GM18868 (cell line): Measurements from ENCODE around the gene PSENEN.
"Not testable (repeated sequence)": the region's sequence is repeated elsewhere in the genome, so short reads cannot be mapped to it uniquely, and the experiment has no call there.

Experiments
- ATAC-seq: cut with Tn5 transposase; IDR thresholded peaks from one replicate; pipeline ENCODE4 v1.9.1; 2021; ENCODE audit warnings: mild to moderate bottlenecking, moderate library complexity; ENCODE audit not compliant: unreplicated experiment

The PSENEN gene

GRCh38 chr19:35787227-35787799 is 41.9 kb downstream of the PSENEN start:
- no peak for ATAC-seq

GRCh38 chr19:35788205-35788960 is 42.9 kb downstream of the PSENEN start:
- no peak for ATAC-seq

DNA sequence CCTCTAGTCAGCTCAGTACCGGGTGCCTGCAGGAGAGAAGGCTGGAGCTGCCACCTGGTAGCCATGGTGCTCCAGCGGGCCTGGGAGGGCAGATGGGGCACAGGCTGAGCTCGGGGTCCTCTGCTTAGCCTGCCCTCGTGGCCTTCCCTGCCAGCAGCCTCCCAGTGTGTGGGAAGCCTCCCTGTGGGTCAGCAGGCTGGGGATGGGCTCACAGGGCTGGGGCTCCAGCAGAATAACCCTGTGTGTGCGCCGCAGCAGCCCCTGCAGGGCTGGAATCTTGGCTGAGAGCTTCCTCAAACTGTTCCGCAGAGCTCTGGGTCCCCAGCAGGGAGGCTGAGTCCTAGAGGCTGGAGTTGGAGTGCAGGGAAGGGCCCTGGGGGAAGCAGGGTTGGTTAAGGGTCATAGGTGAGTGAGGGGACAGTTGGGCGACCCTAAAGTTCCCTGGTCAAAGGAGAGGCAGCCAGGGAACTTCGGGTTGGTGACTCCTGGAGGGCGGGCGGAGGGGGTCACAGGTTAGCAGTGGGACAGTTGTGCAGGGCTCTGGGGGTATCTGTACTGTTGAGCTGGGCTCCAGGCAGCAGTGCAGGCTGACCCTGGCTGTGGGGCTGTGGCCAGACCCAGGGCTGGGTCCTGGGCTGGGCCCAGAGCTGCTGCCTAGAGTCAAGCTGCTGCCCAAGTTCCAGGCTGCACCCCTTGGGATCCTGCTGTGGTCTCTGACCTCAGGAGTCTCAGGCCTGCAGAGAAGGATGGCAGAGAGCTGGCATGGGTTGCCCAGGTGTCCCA is 43.9 kb downstream of the PSENEN start:
- no peak for ATAC-seq

- ATAC-seq, result no peak
Observed at GRCh38 chr19:35789978-35790944, 44.8 kb downstream of the PSENEN start.

DNA sequence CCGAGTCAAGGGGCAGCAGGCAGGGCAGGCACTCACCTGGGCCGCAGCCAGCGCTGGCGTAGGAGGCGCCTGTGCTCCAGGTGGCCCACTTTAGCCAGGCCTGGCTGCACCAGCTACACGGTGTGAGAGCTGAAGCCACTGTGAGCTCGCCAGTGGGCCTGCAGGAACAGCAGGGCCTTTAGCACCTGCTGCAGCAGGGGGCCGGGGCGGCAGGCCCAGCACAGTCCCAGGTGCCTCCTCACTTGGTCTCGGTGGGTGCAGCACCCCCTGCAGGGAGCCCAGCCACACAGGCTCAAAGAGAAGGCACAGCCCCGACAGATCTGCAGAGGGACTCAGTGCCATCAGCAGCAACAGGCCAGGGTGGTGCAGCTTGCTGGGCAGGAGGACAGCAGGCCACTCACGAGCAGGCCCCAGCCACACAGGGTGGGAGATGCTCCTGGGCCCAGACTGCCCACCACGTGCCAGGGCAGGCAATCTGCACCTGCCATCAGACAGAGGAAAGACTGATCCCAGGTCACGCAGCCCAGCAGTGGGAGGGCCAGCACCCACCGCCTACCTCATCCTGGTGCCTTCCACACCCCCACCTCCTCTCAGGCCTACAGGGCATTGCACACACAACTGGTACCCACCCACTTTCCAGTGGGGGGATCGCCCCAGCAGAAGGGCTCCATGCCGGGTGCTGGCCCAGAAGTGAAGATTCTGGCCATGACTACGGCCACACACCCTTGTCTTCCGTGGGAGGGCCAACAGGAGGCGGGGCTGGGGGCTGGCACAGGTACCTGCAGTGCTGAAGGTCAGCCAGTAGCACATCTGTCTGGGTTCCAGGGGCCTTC is 45.7 kb downstream of the PSENEN start:
- ATAC-seq, result no peak

DNA sequence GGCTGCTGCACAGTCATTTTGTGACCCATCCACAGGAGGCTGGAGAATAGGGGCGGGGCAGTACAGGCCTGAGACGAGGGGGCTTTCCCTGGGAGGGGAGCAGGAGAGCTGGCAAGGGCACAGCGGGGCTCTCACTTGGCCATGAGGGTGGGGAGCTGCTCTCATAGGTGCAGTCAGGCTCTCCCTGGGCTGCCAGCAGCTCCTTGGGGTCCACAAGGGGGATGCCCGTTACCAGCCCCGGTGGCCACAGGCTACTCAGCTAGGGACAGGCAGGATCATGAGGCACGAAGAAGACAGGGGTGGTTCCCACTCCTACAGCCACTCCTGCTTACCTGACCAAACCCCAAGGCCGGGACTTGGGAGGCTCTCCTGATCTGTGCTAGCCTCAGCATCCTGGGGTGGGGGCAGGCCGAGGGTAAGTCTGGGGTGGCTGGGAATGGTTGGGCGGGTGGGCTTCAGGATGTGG is 46.4 kb downstream of the PSENEN start:
- ATAC-seq, result no peak

GRCh38 chr19:35792312-35792711 is 46.9 kb downstream of the PSENEN start:
- ATAC-seq, result no peak

- ATAC-seq, result no peak
Observed at GRCh38 chr19:35792888-35793287, 47.4 kb downstream of the PSENEN start.

- ATAC-seq, result no peak
Observed at GRCh38 chr19:35793381-35794165, 48.1 kb downstream of the PSENEN start.

DNA sequence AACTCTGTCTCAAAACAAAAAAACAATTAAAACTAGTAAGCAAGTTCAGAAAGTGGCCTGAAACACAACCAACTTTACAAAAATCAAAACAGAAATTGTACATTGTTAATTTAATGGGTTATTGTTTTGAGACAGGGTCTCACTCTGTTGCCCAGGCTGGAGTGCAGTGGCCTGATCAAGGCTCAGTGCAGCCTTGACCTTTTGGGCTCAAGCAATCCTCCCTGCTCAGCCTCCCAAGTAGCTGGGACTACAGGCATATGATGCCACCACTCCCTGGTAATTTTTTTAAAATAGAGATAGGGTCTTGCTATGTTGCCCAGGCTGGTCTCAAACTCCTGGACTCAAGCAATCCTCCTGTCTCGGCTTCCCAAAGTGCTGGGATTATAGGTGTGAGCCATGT is 50.1 kb downstream of the PSENEN start:
- not testable (repeated sequence) for ATAC-seq
